ENCODE data around the gene RTN3.

Gene RTN3

GRCh38 chr11:63800921-63801320 lies 119.6 kb downstream of the RTN3 start:
- DNase-seq (ENCODE audit: low read depth, low spot score): no peak
- CTCF ChIA-PET: no interaction called here
- no peak overlapping the region for H3K4me3 ChIP-seq (ENCODE audit: low read depth, low read length)
- TF ChIP-seq CTCF (IDR thresholded peaks at IDR 0.05; ENCODE audit: insufficient read depth, low read length, missing control alignments): no peak
- POLR2A ChIA-PET: no interaction called here

GRCh38 chr11:63802637-63803414 lies 121.5 kb downstream of the RTN3 start:
- DNase-seq (ENCODE audit: low read depth, low spot score): no peak
- no peak for TF ChIP-seq CTCF (IDR thresholded peaks at IDR 0.05; ENCODE audit: insufficient read depth, low read length, missing control alignments)
- no peak overlapping the region for H3K4me3 ChIP-seq (ENCODE audit: low read depth, low read length)
- ChIA-PET POLR2A (interaction anchor here (0.5 kb wide), 1 partner anchor 11 kb away, joined by 3 read pairs; no protein-coding TSS in a partner anchor), CTCF (interaction anchor here (1.2 to 1.6 kb wide), 2 partner anchors 34 to 35 kb away, joined by 3 read pairs; partner anchors contain the start of gene ZFTA)

- CTCF ChIA-PET: interaction anchor here (1.2 kb wide), 1 partner anchor 11 kb away, joined by 4 read pairs; no protein-coding TSS in a partner anchor
- TF ChIP-seq CTCF (IDR thresholded peaks at IDR 0.05; ENCODE audit: insufficient read depth, low read length, missing control alignments): no peak
- H3K4me3 ChIP-seq (ENCODE audit: low read depth, low read length): no peak overlapping the region
- POLR2A ChIA-PET: no interaction called here
- DNase-seq (ENCODE audit: low read depth, low spot score): no peak
Observed at GRCh38 chr11:63804259-63804658, 123.0 kb downstream of the RTN3 start.

GRCh38 chr11:63805844-63806415 lies 124.6 kb downstream of the RTN3 start:
- TF ChIP-seq CTCF (IDR thresholded peaks at IDR 0.05; ENCODE audit: insufficient read depth, low read length, missing control alignments): no peak
- H3K4me3 ChIP-seq (ENCODE audit: low read depth, low read length): no peak overlapping the region
- ChIA-PET POLR2A (no interaction called here), CTCF (interaction anchor here (1.8 to 2.4 kb wide), 2 partner anchors 31 to 140 kb away, joined by 6 to 13 read pairs; no protein-coding TSS in a partner anchor)
- DNase-seq (ENCODE audit: low read depth, low spot score): no peak
